ENCODE measurements around the gene ZNF385B.

Gene ZNF385B

GRCh38 chr2:179854891-179855290, 6.5 kb downstream of the ZNF385B start:
- Mint-ChIP-seq H3K9me3 (no peaks in the 10 kb centered on the region), H3K4me3 (no peak overlapping the region)

DNA sequence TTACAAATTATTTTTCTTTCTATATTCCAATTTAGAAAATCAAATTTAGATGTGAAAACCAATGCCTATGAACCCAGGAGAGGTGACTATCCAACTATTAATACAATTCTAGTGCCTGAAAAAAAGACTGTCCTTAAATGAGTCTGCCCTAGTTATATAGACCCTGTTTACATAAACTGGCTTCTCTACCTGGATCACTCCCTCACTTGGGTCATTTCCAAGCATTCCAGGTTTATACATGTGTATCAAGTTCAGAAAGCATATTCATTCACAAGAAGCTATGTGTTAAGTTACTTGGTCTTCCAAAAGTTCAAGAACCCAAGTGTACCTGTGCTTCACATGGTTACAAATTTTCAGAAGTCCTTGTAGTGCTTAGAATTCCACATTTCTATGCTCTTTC, 8.3 kb downstream of the ZNF385B start:
- Mint-ChIP-seq H3K27me3 (ENCODE audit: low read depth) (peaks cover 29% of the 10 kb centered on the region), H3K27ac (no peak overlapping the region), H3K4me1 (no peaks in the 10 kb centered on the region), H3K4me3 (no peak overlapping the region), H3K9me3 (no peaks in the 10 kb centered on the region), H3K36me3 (ENCODE audit: low read depth) (no peaks in the 10 kb centered on the region)
- no peak for TF ChIP-seq CTCF (IDR thresholded peaks at IDR 0.05; ENCODE audit: unreplicated experiment in 3 of 3)

More at GRCh38 chr2:179854891-179855290, 6.5 kb downstream of the ZNF385B start:
- H3K4me1 Mint-ChIP-seq: peaks cover 1% of the 10 kb centered on the region
- TF ChIP-seq CTCF (IDR thresholded peaks at IDR 0.05; ENCODE audit: unreplicated experiment in 3 of 3): no peak
- peaks cover 47% of the 10 kb centered on the region for H3K27me3 Mint-ChIP-seq (ENCODE audit: low read depth)
- no peaks in the 10 kb centered on the region for H3K36me3 Mint-ChIP-seq (ENCODE audit: low read depth)
- H3K27ac Mint-ChIP-seq: no peak overlapping the region

DNA sequence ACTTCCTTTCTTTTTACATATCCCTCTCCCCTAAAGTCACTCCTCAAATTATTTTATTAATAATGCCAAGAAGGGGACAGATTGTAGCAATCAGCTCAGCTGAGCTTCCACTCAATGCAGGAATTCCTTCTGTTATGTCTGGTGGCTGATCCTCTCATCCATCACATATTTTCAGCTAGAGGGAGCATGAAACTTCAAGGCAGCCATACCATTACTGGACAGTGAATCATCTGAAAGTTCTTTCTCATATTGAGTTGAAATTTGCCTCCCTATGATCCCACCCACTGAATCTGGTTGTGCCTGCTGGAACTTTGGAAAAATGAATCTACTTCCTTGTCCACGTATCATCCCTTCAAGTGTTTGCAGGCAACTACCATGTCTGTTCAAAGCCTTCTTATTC, 11.2 kb downstream of the ZNF385B start:
- Mint-ChIP-seq H3K27ac (no peak overlapping the region), H3K4me3 (no peak overlapping the region), H3K36me3 (ENCODE audit: low read depth) (no peaks in the 10 kb centered on the region), H3K4me1 (no peaks in the 10 kb centered on the region), H3K27me3 (ENCODE audit: low read depth) (peaks cover under 1% of the 10 kb centered on the region), H3K9me3 (no peaks in the 10 kb centered on the region)
- peak in 1 of 3 experiments; percentile 10 for TF ChIP-seq CTCF (IDR thresholded peaks at IDR 0.05; ENCODE audit: unreplicated experiment in 3 of 3)

DNA sequence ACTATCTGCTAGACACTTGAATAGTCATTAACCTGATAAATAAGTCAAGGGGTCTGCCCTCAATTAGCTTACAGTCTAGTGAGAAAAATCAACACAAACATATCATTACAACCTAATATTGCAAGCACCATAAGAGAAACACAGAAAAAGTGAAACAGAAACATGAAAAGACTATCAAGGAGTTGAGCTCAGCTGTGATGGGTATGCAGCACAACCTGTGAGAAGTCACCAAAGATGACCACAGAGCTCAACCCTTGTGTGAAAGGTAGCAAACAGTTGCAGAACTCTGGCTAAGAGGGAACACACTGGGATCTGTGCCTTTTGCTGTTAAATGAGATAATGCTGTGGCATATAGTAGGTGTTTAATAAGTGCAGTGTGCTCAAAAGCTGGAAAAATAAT, 11.7 kb downstream of the ZNF385B start:
- H3K36me3 Mint-ChIP-seq (ENCODE audit: low read depth): no peaks in the 10 kb centered on the region
- no peak for TF ChIP-seq CTCF (IDR thresholded peaks at IDR 0.05; ENCODE audit: unreplicated experiment in 3 of 3)
- H3K27me3 Mint-ChIP-seq (ENCODE audit: low read depth): no peaks in the 10 kb centered on the region
- H3K4me3 Mint-ChIP-seq: no peak overlapping the region
- no peak overlapping the region for H3K27ac Mint-ChIP-seq
- H3K9me3 Mint-ChIP-seq: no peaks in the 10 kb centered on the region
- H3K4me1 Mint-ChIP-seq: no peaks in the 10 kb centered on the region

- no peak for TF ChIP-seq CTCF (IDR thresholded peaks at IDR 0.05; ENCODE audit: unreplicated experiment in 3 of 3)
- Mint-ChIP-seq H3K36me3 (ENCODE audit: low read depth) (no peaks in the 10 kb centered on the region), H3K27me3 (ENCODE audit: low read depth) (peaks cover 5% of the 10 kb centered on the region), H3K4me3 (no peak overlapping the region), H3K27ac (no peak overlapping the region), H3K9me3 (no peaks in the 10 kb centered on the region), H3K4me1 (peaks cover 18% of the 10 kb centered on the region)
These were observed 17.9 kb downstream of the ZNF385B start for GRCh38 chr2:179843541-179843940.

DNA sequence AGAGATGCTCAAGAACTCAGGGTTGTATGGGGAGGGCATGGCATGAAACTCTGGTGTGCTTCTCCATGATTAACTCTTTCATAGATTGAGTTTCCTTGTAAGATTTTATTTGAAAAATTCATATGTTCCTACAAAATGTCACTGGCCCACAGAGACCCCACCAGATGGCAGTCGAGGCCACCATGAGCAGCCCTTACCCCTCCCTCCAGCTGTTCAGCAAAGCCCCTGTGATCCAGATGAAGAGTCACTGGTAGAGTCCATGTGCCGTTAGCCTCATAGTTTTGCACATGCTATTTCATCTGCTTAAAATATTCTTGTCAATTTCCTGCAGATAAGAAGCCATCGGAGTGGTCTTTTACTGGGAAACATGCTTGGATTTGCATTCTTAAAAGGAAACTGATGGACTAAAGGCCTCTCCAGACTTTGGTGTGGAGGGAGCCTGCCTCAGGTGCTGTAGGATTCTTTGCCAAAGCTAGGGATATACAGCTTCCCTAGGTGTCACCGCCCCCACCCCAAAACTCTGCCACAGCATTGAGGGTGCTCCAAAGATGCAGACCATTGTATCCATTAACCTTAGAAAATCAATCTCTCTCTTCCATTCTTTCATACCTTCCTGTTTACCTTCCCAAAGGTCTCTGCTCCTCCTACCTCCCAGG, 18.8 kb downstream of the ZNF385B start:
- Mint-ChIP-seq H3K4me1 (peaks cover 24% of the 10 kb centered on the region), H3K27me3 (ENCODE audit: low read depth) (peaks cover 5% of the 10 kb centered on the region), H3K9me3 (no peaks in the 10 kb centered on the region), H3K36me3 (ENCODE audit: low read depth) (no peaks in the 10 kb centered on the region), H3K27ac (no peak overlapping the region), H3K4me3 (no peak overlapping the region)
- peak in 2 of 3 experiments; percentile 22 to 56 for TF ChIP-seq CTCF (IDR thresholded peaks at IDR 0.05; ENCODE audit: unreplicated experiment in 3 of 3)
